Measurements from ENCODE around the gene NOL7.

Gene NOL7

GRCh38 chr6:13654496-13654895, 39.4 kb downstream of the NOL7 start:
- Histone ChIP-seq H3K9ac (ENCODE audit: low read depth, low read length) (no peak overlapping the region), H3K4me1 (ENCODE audit: control insufficient read depth, insufficient read depth, low read length) (peaks cover 9% of the 10 kb centered on the region; the same call in 1 of the 2 replicates), H3K27me3 (ENCODE audit: control insufficient read depth, insufficient read depth, low read length) (no peaks in the 10 kb centered on the region), H3K27ac (ENCODE audit: low read depth, low read length) (no peak overlapping the region), H3K36me3 (ENCODE audit: control insufficient read depth, insufficient read depth, low read length) (peaks cover 9% of the 10 kb centered on the region; the same call in 1 of the 2 replicates), H3K9me3 (ENCODE audit: control insufficient read depth, insufficient read depth, low read length) (no peaks in the 10 kb centered on the region), H3K4me3 (ENCODE audit: low read depth, low read length) (no peak overlapping the region)

- no peak overlapping the region for H3K27ac ChIP-seq (ENCODE audit: low read depth, low read length)
- H3K27me3 ChIP-seq (ENCODE audit: control insufficient read depth, insufficient read depth, low read length): no peaks in the 10 kb centered on the region
- no peaks in the 10 kb centered on the region for H3K9me3 ChIP-seq (ENCODE audit: control insufficient read depth, insufficient read depth, low read length)
- peaks cover 9% of the 10 kb centered on the region; the same call in 1 of the 2 replicates for H3K36me3 ChIP-seq (ENCODE audit: control insufficient read depth, insufficient read depth, low read length)
- peaks cover 9% of the 10 kb centered on the region; the same call in 1 of the 2 replicates for H3K4me1 ChIP-seq (ENCODE audit: control insufficient read depth, insufficient read depth, low read length)
- no peak overlapping the region for H3K4me3 ChIP-seq (ENCODE audit: low read depth, low read length)
- H3K9ac ChIP-seq (ENCODE audit: low read depth, low read length): no peak overlapping the region
Measured at GRCh38 chr6:13655700-13656099, 40.6 kb downstream of the NOL7 start.

GRCh38 chr6:13660273-13660672, 45.1 kb downstream of the NOL7 start:
- no peak overlapping the region for H3K4me3 ChIP-seq (ENCODE audit: low read depth, low read length)
- H3K27ac ChIP-seq (ENCODE audit: low read depth, low read length): no peak overlapping the region
- H3K27me3 ChIP-seq (ENCODE audit: control insufficient read depth, insufficient read depth, low read length): no peaks in the 10 kb centered on the region
- H3K9ac ChIP-seq (ENCODE audit: low read depth, low read length): no peak overlapping the region
- peaks cover 24% of the 10 kb centered on the region for H3K4me1 ChIP-seq (ENCODE audit: control insufficient read depth, insufficient read depth, low read length)
- H3K36me3 ChIP-seq (ENCODE audit: control insufficient read depth, insufficient read depth, low read length): peaks cover 5% of the 10 kb centered on the region; the same call in 1 of the 2 replicates
- no peaks in the 10 kb centered on the region for H3K9me3 ChIP-seq (ENCODE audit: control insufficient read depth, insufficient read depth, low read length)

- Histone ChIP-seq H3K4me3 (ENCODE audit: low read depth, low read length) (no peak overlapping the region), H3K36me3 (ENCODE audit: control insufficient read depth, insufficient read depth, low read length) (peaks cover 5% of the 10 kb centered on the region; the same call in 1 of the 2 replicates), H3K27me3 (ENCODE audit: control insufficient read depth, insufficient read depth, low read length) (no peaks in the 10 kb centered on the region), H3K27ac (ENCODE audit: low read depth, low read length) (no peak overlapping the region), H3K9ac (ENCODE audit: low read depth, low read length) (no peak overlapping the region), H3K4me1 (ENCODE audit: control insufficient read depth, insufficient read depth, low read length) (peaks cover 21% of the 10 kb centered on the region), H3K9me3 (ENCODE audit: control insufficient read depth, insufficient read depth, low read length) (no peaks in the 10 kb centered on the region)
Measured at GRCh38 chr6:13660893-13661292, 45.8 kb downstream of the NOL7 start.

GRCh38 chr6:13661647-13662046, 46.5 kb downstream of the NOL7 start:
- H3K9me3 ChIP-seq (ENCODE audit: control insufficient read depth, insufficient read depth, low read length): no peaks in the 10 kb centered on the region
- peaks cover 15% of the 10 kb centered on the region for H3K4me1 ChIP-seq (ENCODE audit: control insufficient read depth, insufficient read depth, low read length)
- no peak overlapping the region for H3K27ac ChIP-seq (ENCODE audit: low read depth, low read length)
- H3K9ac ChIP-seq (ENCODE audit: low read depth, low read length): no peak overlapping the region
- no peaks in the 10 kb centered on the region for H3K36me3 ChIP-seq (ENCODE audit: control insufficient read depth, insufficient read depth, low read length)
- no peaks in the 10 kb centered on the region for H3K27me3 ChIP-seq (ENCODE audit: control insufficient read depth, insufficient read depth, low read length)
- H3K4me3 ChIP-seq (ENCODE audit: low read depth, low read length): no peak overlapping the region

GRCh38 chr6:13662651-13663334, 47.7 kb downstream of the NOL7 start:
- Histone ChIP-seq H3K4me3 (ENCODE audit: low read depth, low read length) (no peak overlapping the region), H3K27me3 (ENCODE audit: control insufficient read depth, insufficient read depth, low read length) (no peaks in the 10 kb centered on the region), H3K9ac (ENCODE audit: low read depth, low read length) (no peak overlapping the region), H3K9me3 (ENCODE audit: control insufficient read depth, insufficient read depth, low read length) (no peaks in the 10 kb centered on the region), H3K4me1 (ENCODE audit: control insufficient read depth, insufficient read depth, low read length) (peaks cover 15% of the 10 kb centered on the region), H3K27ac (ENCODE audit: low read depth, low read length) (peak overlapping the region; percentile 2), H3K36me3 (ENCODE audit: control insufficient read depth, insufficient read depth, low read length) (no peaks in the 10 kb centered on the region)

GRCh38 chr6:13663986-13664385, 48.9 kb downstream of the NOL7 start:
- Histone ChIP-seq H3K36me3 (ENCODE audit: control insufficient read depth, insufficient read depth, low read length) (no peaks in the 10 kb centered on the region), H3K9me3 (ENCODE audit: control insufficient read depth, insufficient read depth, low read length) (no peaks in the 10 kb centered on the region), H3K27ac (ENCODE audit: low read depth, low read length) (no peak overlapping the region), H3K4me3 (ENCODE audit: low read depth, low read length) (no peak overlapping the region), H3K4me1 (ENCODE audit: control insufficient read depth, insufficient read depth, low read length) (peaks cover 27% of the 10 kb centered on the region), H3K27me3 (ENCODE audit: control insufficient read depth, insufficient read depth, low read length) (no peaks in the 10 kb centered on the region), H3K9ac (ENCODE audit: low read depth, low read length) (no peak overlapping the region)

GRCh38 chr6:13664703-13665352, 49.7 kb downstream of the NOL7 start:
- Histone ChIP-seq H3K4me3 (ENCODE audit: low read depth, low read length) (no peak overlapping the region), H3K36me3 (ENCODE audit: control insufficient read depth, insufficient read depth, low read length) (no peaks in the 10 kb centered on the region), H3K9me3 (ENCODE audit: control insufficient read depth, insufficient read depth, low read length) (no peaks in the 10 kb centered on the region), H3K4me1 (ENCODE audit: control insufficient read depth, insufficient read depth, low read length) (peaks cover 35% of the 10 kb centered on the region), H3K27me3 (ENCODE audit: control insufficient read depth, insufficient read depth, low read length) (no peaks in the 10 kb centered on the region), H3K27ac (ENCODE audit: low read depth, low read length) (no peak overlapping the region), H3K9ac (ENCODE audit: low read depth, low read length) (no peak overlapping the region)

- Histone ChIP-seq H3K27me3 (ENCODE audit: control insufficient read depth, insufficient read depth, low read length) (no peaks in the 10 kb centered on the region), H3K4me1 (ENCODE audit: control insufficient read depth, insufficient read depth, low read length) (peaks cover 35% of the 10 kb centered on the region), H3K27ac (ENCODE audit: low read depth, low read length) (no peak overlapping the region)
Measured at GRCh38 chr6:13666194-13667105, 51.3 kb downstream of the NOL7 start.

GRCh38 chr6:13667655-13668054, 52.5 kb downstream of the NOL7 start:
- H3K36me3 ChIP-seq (ENCODE audit: control insufficient read depth, insufficient read depth, low read length): no peaks in the 10 kb centered on the region
- no peak overlapping the region for H3K27ac ChIP-seq (ENCODE audit: low read depth, low read length)
- no peaks in the 10 kb centered on the region for H3K27me3 ChIP-seq (ENCODE audit: control insufficient read depth, insufficient read depth, low read length)
- H3K9me3 ChIP-seq (ENCODE audit: control insufficient read depth, insufficient read depth, low read length): no peaks in the 10 kb centered on the region; the same call in 1 of the 2 replicates
- no peak overlapping the region for H3K4me3 ChIP-seq (ENCODE audit: low read depth, low read length)
- H3K9ac ChIP-seq (ENCODE audit: low read depth, low read length): no peak overlapping the region
- H3K4me1 ChIP-seq (ENCODE audit: control insufficient read depth, insufficient read depth, low read length): peaks cover 35% of the 10 kb centered on the region

More at GRCh38 chr6:13666194-13667105, 51.3 kb downstream of the NOL7 start:
- Histone ChIP-seq H3K9me3 (ENCODE audit: control insufficient read depth, insufficient read depth, low read length) (no peaks in the 10 kb centered on the region; the same call in 1 of the 2 replicates), H3K36me3 (ENCODE audit: control insufficient read depth, insufficient read depth, low read length) (no peaks in the 10 kb centered on the region), H3K9ac (ENCODE audit: low read depth, low read length) (no peak overlapping the region), H3K4me3 (ENCODE audit: low read depth, low read length) (no peak overlapping the region)

All from HUES48 (cell line).